BJ (cell line): ENCODE results near the gene LRMDA. TPM values are rescaled to one million over a fixed set of nuclear protein-coding genes. Genes with fewer than 3 reads are reported as not detected.

Source experiments
- CTCF ChIA-PET: fragments of 350-600 bp; formaldehyde crosslinking; extraction: SDS; loops from one replicate; lab custom pipeline; 2021; ENCODE audit warnings: antibody characterized with exemption, inconsistent platforms; lab: Yijun Ruan, JAX
- POLR2A ChIA-PET: fragments of 300-600 bp; sonication (Branson Sonifier 250); formaldehyde crosslinking; extraction: SDS; loops from one replicate; lab custom pipeline; 2021; ENCODE audit warnings: antibody characterized with exemption; lab: Charles Lee
- DNase-seq: peaks from one replicate; pipeline ENCODE4 v3.0.0-alpha.2; 2011; ENCODE audit warnings: low read depth
- H3K27me3 ChIP-seq: 2 replicates; pipeline ENCODE4 v1.6.0; 2011; ENCODE audit warnings: low read length; ENCODE audit not compliant: control insufficient read depth, insufficient read depth
- H3K36me3 ChIP-seq: 2 replicates; pipeline ENCODE4 v1.5.1; 2011; ENCODE audit warnings: low read length; ENCODE audit not compliant: control insufficient read depth, insufficient read depth
- H3K4me3 ChIP-seq: 2 replicates; pipeline ENCODE4 v1.5.1; 2011; ENCODE audit warnings: low read depth, mild to moderate bottlenecking, control low read depth, low read length
- CTCF ChIP-seq: IDR thresholded peaks from 2 replicates; pipeline ENCODE4 v1.5.1; 2011; ENCODE audit warnings: low read depth, mild to moderate bottlenecking, control low read depth, inconsistent platforms, low read length, moderate library complexity; ENCODE audit not compliant: insufficient read depth
- polyA plus RNA-seq: library from polyadenylated mRNA; depleted of rRNA; stranded (reverse); fragments of >200 nt; gene quantifications from 2 replicates; pipeline ENCODE4 v1.2.3, GENCODE V29; 2011

Gene LRMDA
- polyA plus RNA-seq, 1 experiment = not detected

DNA sequence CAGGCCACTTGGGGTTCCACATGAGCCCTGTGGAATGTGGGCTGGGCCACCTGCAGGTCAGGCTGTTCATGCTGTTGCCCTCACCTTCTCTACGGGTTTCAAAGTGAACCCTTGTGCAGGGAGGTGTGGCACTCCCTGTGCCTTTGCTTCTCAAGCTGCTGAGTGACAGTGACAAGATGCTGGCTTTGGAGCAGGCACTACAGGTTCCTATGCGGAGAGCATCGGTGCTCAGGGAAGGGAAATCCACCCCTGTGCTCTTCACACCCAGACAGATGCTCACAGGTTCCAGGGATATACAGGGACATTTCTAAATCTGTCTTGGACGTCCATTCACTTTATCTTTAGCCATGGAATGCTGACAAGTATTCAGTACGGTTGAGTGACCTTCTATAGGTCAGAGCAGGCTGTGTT is 1005.0 kb downstream of the LRMDA start:
- Histone ChIP-seq H3K27me3 (no peaks in the 10 kb centered on the region), H3K4me3 (no peak overlapping the region), H3K36me3 (no peaks in the 10 kb centered on the region)
- no peak for TF ChIP-seq CTCF
- ChIA-PET POLR2A (no interaction called here), CTCF (no interaction called here)
- DNase-seq = no peak

DNA sequence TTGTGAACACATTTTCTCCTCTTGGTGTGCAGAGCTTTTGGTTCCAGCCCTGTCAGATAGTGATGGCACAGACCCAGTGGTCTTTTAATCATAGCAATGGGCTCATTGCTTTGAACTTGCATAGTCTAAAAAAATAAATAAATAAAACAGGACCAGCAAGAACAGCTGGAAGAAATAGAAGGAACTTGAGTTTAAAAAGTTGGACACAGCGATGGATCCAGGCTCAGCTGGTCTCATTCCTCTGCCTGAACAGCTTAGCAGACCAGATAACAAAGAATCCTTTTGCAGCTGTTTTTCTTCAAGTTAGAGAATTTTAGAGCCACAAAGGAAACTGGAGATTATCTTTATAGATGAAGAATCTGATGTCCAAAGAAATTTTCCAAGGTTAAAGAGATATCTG is 1005.6 kb downstream of the LRMDA start:
- CTCF ChIA-PET = no interaction called here
- Histone ChIP-seq H3K4me3 (no peak overlapping the region), H3K36me3 (no peaks in the 10 kb centered on the region), H3K27me3 (no peaks in the 10 kb centered on the region)
- no peak for DNase-seq
- TF ChIP-seq CTCF = no peak
- POLR2A ChIA-PET = no interaction called here

- Histone ChIP-seq H3K4me3 (no peak overlapping the region), H3K36me3 (no peaks in the 10 kb centered on the region), H3K27me3 (no peaks in the 10 kb centered on the region)
- no peak for DNase-seq
- ChIA-PET CTCF (no interaction called here), POLR2A (no interaction called here)
- no peak for TF ChIP-seq CTCF
Observed at GRCh38 chr10:76440426-76440825, 1009.0 kb downstream of the LRMDA start.

- H3K27me3 ChIP-seq = no peaks in the 10 kb centered on the region
- H3K36me3 ChIP-seq = no peaks in the 10 kb centered on the region
- ChIA-PET POLR2A (no interaction called here), CTCF (no interaction called here)
- H3K4me3 ChIP-seq = no peak overlapping the region
- no peak for TF ChIP-seq CTCF
- no peak for DNase-seq
Observed at GRCh38 chr10:76442113-76442512, 1010.7 kb downstream of the LRMDA start.

DNA sequence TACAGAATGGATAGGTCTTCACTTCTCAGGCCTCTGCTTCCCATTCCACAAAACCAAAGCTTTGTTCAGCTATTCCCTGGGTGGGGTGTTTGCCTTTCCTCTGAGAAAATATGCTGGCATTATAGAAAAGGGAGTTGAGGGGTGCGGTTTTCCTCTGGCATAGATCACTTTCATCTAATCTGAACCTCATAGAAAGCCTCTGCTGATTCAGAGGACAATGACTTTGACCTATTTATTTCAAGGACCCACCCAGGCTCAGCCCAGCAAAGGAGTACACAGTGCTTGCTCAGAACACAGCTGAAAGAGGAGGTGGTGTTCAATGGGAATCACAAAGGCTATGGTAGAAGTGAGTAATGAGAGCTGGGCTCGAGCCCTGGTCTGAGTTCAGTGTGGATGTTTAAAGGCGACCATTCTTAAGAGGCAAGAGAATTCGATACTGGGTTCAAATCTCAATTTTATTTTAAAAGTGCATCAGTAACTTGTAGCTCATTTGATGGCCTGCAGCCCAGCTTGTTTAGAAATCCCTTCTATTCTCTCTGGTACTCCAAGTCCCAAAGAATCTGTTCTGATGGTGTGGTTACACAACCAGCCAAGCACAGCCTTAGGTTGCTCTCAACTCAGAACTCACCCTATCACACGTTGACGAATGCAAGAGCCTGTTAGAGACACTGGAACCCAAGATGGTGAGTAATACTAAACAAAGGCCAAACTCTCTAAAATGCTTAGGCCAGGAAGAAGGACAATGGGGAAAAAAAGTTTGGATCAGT is 1012.8 kb downstream of the LRMDA start:
- no peak for DNase-seq
- no peak for TF ChIP-seq CTCF
- ChIA-PET CTCF (interaction anchor here (1.0 kb wide), 1 partner anchor 26 kb away, joined by 3 read pairs; no protein-coding TSS in a partner anchor), POLR2A (no interaction called here)
- Histone ChIP-seq H3K27me3 (no peaks in the 10 kb centered on the region), H3K4me3 (no peak overlapping the region), H3K36me3 (no peaks in the 10 kb centered on the region)
